ENCODE measurements around the gene OR4Q2.
"Not testable (repeated sequence)": the region's sequence is repeated elsewhere in the genome, so short reads cannot be mapped to it uniquely, and the experiment has no call there.

The OR4Q2 gene

DNA sequence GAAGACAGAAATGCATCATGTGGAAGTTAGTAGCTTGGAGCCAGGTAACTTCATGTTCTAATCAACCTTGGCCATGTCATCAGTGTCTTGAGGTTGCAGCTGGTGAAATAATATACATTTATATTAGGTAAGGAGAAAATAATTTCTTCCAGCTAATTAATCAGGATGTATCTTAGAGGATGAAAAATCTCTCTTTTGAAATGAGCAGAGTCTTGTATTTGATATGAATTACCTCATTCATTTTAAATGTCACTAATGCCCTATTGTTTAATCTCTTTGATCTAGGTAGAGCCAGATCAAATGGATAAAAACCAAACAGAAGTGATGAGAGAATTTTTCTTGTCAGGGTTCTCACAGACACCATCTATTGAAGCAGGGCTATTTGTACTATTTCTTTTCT lies at the start of gene OR4Q2:
Gene OR4Q2 (plus strand): TSS at position 301 of the 400 bp plus-strand sequence.
- no peak for DNase-seq (ENCODE audit: low read depth in 2 of 2)

GRCh38 chr14:19969735-19970134 lies 32.2 kb upstream of the OR4Q2 start:
- DNase-seq (ENCODE audit: low read depth in 2 of 2), result not testable (repeated sequence)

DNA sequence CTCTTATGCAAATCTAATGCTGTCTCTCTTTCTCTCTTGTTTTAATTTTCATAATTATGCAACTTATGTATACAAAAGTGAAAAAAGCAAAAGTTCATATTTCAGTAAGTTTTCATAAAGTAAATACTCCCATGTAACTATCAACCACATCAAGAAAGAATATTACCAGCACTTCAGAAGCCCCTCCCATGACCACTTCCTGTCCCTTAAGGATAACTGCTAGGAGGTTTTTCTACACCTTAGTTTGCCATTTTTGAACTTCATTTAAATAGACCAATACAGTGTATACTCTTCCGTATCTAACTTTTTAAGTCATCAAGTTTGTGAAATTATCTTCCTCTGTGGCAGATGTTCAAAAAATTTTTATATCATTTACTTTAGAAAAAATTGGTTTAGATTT lies 27.1 kb upstream of the OR4Q2 start:
- no peak for DNase-seq (ENCODE audit: low read depth in 2 of 2)

GRCh38 chr14:19975291-19975690 lies 26.7 kb upstream of the OR4Q2 start, which contains the start of gene OR4K15:
Gene OR4K15, plus strand, starts transcription at chr14:19975591. Its CDS starts 0 bp downstream, at chr14:19975591.
- no peak for DNase-seq (ENCODE audit: low read depth in 2 of 2)

- no peak for DNase-seq (ENCODE audit: low read depth in 2 of 2)
These were observed 8.5 kb upstream of the OR4Q2 start for GRCh38 chr14:19993438-19993837.

GRCh38 chr14:20002319-20002718 lies 356 bp downstream of the OR4Q2 start:
- DNase-seq (ENCODE audit: low read depth in 2 of 2), result no peak

- no peak for DNase-seq (ENCODE audit: low read depth in 2 of 2)
These were observed 6.2 kb downstream of the OR4Q2 start for GRCh38 chr14:20008156-20008555.

- DNase-seq (ENCODE audit: low read depth in 2 of 2), result no peak
These were observed 17.4 kb downstream of the OR4Q2 start, which contains the start of gene OR4K14 for GRCh38 chr14:20019257-20019865. Gene OR4K14, minus strand, starts transcription at chr14:20019307. Its CDS starts 4,114 bp downstream, at chr14:20015193.

- no peak for DNase-seq (ENCODE audit: low read depth in 2 of 2)
These were observed 29.1 kb downstream of the OR4Q2 start for GRCh38 chr14:20031058-20031457.

- DNase-seq (ENCODE audit: low read depth in 2 of 2), result no peak
These were observed 33.5 kb downstream of the OR4Q2 start for GRCh38 chr14:20035449-20035848.

GRCh38 chr14:20035938-20036337 lies 34.0 kb downstream of the OR4Q2 start, which contains the start of gene OR4K13:
Gene OR4K13, minus strand, starts transcription at chr14:20036038. Its CDS starts 1,280 bp downstream, at chr14:20034758.
- no peak for DNase-seq (ENCODE audit: low read depth in 2 of 2)

DNA sequence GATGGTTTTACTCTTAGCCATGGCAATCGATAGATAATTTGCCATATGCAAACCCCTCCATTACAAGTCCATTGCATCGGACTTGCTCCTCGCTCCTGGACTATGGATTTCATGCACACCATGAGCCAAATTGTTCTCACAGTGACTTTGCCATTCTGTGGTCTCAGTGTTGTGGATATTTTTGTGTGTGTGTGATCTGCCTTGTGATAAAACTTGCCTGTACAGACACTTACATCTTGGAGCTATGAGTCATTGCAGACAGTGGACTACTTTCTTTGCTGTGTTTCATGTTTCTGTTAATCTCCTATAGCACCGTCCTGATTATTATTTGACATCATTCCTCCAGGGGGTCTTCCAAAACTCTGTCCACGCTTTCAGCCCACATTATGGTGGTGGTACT lies 42.3 kb downstream of the OR4Q2 start:
- DNase-seq (ENCODE audit: low read depth in 2 of 2), result no peak

DNA sequence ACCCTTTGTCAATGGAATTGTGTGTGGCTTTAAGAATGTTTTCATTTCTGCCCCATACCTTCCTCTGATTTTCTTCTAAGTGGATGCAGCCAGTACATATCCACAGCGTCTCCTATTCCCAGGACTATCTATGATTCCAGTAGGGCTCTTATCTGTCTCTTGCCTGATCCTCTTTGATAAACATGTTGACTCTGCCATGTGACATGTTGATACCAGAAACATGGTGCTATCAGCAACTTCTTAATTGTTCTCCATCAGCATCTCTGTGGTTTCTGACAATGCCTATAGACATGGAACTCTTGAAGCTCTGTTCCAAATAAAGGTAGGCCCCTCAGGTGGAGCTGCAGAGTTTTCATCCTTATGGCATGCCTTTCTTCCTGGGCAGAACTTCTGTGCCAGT lies 46.2 kb downstream of the OR4Q2 start:
- DNase-seq (ENCODE audit: low read depth in 2 of 2), result no peak
